ENCODE data around the gene ALK.

- TF ChIP-seq CTCF (IDR thresholded peaks at IDR 0.05) (no peak), POLR2A (IDR thresholded peaks at IDR 0.05) (no peak), EP300 (IDR thresholded peaks at IDR 0.05) (no peak)
Measured at GRCh38 chr2:29368659-29369040, 552.7 kb downstream of the ALK start.

Measured in sigmoid colon (tissue), 4 donors.